ENCODE measurements around the gene SCART1.
"Not testable (repeated sequence)": the region's sequence is repeated elsewhere in the genome, so short reads cannot be mapped to it uniquely, and the experiment has no call there.

Gene SCART1

DNA sequence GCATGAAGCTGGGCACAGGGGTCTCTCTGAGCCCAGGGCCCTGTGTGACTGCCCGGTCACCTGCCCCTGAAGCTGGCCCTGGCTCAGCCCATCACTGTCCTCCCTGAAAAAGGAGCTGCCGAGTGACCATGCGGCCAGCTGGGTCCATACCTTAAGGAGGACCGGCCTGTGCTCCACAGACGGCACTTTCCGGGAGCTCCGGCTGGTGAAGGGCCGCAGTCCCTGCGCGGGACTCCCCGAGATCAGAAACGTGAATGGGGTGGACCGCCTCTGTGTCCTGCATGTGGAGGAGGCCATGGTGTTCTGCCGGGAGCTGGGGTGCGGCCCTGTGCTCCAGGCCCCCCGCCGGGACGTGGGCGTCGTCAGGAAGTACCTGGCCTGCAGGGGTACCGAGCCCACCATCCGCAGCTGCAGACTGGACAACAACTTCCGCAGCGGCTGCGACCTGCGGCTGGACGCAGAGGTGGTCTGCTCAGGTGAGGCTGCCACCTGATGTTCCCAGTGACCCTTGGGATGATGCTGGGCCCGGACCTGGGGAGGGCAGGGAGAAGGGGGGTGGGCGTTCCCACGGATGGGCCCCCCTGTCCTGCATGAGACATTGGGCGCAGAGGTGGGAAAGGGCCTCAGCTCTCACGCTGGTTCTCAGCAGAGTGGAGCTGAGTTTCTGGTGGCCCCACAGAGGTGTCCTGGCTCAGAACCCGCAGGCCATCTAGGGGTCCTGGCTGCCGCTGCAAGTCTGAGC is 3.5 kb downstream of the SCART1 start:
- no peak for DNase-seq

DNA sequence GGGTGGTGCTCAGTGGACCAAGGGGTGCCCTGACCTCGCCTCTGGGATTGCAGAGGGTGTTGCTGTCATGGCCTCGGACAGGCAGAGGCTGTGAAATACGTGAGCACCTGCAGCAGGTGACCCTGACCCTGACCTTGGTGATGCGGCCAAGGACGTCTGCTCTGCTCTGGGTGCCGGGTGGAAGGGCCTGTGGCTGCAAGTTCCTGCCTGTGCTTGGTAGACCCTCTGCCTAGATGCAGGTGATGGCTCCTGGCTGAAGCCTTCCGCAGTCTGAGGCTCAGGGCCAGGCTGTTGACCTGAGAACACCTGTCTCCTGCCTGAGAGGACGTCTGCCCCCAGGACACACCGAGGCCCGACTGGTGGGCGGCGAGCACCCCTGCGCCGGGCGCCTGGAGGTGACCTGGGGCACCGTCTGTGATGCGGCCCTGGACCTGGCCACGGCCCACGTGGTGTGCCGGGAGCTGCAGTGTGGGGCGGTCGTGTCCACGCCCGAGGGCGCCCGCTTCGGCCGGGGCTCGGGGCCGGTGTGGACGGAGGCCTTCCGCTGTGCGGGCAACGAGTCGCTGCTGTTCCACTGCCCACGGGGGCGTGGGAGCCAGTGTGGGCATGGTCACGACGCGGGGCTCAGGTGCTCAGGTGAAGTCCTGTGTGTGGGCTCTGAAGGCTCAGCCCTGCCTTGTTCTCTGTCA is 4.4 kb downstream of the SCART1 start:
- DNase-seq, result no peak

DNA sequence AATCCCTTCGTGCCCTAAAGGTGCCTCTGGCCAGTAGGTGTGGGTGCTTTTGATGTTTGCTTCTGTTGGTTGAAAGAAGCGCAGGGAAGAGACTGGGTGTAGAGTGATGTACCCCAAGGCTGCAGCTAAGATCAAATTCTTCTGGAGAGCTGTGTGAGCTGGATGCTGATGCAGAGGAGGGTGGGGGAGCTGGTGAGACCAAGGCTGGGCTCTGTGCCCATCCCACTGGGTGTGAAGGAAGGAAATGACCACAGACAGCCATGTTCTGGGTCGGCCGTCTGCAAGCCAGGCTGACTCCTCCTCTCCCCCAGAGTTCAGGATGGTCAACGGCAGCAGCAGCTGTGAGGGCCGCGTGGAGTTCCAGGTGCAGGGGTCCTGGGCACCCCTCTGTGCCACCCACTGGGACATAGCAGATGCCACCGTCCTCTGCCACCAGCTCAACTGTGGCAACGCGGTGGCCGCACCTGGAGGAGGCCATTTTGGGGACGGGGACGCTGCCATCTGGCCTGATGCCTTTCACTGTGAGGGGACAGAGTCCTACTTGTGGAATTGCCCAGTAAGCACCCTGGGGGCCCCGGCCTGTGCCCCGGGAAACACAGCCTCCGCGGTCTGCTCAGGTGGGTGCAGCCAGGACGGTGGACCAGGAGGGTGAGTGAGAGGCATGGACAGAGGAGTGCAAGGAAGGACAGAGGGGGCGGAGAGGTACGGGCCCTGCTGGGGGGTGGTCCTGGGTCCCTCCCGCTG is 5.1 kb downstream of the SCART1 start:
- DNase-seq, result no peak

DNA sequence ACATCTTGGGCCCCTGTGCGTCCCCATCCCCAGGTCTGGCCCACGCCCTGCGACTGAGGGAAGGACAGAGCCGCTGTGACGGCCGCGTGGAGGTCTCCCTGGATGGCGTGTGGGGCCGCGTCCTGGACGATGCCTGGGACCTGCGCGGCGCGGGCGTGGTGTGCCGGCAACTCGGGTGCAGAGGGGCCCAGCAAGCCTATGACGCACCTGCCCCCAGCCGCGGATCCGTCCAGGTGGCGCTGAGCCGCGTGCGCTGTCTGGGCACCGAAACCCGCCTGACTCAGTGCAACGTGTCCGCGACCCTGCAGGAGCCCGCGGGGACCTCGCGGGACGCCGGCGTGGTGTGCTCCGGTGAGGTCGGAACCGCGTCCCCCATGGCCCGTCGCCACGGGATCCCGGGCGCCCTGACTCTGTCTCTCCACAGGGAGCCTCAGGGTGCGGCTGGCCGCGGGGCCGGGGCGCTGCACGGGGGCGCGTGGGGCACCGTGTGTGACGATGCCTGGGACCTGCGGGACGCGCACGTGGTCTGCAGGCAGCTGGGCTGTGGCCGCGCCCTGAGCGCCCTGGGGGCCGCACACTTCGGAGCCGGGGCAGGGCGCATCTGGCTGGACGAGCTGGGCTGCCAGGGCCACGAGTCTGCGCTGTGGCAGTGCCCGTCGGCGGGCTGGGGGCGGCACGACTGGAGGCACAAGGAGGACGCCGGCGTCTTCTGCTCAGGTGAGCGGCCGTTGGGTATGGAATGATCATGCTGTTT is 5.9 kb downstream of the SCART1 start:
- DNase-seq, result no peak

DNA sequence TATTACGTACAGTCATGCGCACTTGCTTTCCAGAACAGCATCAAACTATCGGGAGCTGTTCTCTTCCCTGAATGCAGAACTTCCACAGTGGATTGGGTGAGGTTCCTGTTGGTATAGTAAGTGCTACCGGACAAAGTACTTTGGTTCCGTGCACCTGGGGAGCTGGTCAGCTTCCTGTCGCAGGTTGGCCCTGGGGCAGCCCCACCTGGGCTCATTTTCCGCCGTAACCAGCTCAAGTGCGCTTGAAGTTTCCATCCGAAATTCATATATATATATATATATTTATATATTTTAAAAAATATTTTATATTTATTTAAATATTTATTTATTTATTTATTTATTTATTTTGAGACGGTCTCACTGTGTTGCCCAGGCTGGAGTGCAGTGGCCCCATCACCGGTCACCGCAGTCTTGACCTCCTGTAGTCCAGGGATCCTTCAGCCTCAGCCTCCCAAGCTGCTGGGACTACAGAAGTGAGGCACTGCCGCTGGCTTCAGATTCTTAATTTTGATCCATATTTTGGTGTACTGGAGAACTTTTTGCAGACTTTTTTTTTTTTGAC is 6.5 kb downstream of the SCART1 start:
- no peak for DNase-seq

DNA sequence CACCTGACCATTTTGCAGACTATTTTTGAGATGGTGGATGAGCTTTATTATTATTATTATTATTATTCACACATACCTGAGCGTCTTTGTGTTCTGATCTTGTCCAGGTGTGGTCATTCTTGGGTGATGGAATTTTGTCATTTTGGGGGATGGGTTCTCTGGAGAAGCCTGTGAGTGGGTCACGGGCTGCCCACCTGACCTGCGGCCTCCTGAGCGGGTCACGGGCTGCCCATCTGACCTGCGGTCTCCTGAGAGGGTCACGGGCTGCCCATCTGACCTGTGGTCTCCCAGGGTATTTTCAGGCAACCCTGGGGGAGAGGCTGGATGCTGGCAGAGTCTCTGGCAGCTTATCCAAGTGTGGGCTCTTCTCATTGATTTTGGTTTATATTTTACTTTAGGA is 7.3 kb downstream of the SCART1 start:
- DNase-seq, result no peak

DNA sequence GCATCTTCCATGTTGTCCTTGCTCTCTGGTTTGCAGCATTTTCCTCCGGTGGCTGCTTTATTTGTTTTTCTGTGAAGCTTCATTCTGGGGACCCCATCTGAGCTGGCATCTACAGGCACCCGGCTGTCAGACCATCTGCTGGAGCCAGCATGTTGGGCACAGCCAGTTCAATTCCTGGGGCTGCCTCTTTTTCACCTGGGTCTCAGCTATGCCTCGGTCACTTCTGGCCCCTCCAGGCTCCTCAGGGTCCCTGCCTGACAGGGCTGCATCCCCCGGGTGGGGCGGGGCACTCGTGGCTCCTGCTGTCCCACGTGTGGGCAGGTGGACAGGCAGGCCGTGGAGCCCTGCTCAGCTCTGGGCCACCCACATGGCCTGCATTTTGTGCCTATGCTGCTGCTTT is 8.1 kb downstream of the SCART1 start:
- DNase-seq, result no peak

DNA sequence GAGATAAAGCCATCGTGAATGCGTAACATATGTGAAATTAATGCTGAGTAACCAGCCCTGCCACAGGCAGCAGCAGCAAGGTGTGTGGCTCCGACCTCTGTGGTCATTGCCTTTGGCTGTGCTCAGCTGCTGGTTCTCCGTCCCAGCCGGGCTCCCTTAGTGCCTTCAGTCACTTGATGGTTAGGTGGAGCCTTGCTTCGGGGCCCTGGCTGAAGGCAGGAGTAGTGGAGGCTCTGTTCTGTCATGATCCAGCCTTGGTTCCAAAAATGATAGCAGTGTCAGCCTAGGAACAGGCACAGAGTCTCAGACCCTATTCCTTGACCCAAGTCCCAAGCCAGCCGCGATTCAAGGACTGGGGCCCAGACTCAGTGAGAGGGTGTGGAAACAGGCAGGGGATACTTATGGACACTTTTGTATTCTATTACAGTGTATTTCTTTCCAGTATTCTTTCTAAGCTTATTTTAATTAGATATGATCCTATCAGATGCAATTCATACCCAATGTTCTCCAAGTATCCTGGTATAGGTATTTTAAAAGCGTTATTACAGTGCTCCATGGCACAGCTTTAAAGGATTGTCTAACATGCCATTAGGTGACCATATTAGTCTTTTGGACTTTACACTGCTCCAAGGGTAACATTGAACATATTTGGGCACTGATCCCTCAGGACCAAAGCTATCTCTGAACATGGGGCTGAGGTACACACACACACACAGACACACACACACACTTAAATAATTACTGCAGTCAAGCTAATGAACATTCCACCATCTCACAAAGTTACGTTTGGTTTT is 9.0 kb downstream of the SCART1 start:
- DNase-seq, result no peak

DNA sequence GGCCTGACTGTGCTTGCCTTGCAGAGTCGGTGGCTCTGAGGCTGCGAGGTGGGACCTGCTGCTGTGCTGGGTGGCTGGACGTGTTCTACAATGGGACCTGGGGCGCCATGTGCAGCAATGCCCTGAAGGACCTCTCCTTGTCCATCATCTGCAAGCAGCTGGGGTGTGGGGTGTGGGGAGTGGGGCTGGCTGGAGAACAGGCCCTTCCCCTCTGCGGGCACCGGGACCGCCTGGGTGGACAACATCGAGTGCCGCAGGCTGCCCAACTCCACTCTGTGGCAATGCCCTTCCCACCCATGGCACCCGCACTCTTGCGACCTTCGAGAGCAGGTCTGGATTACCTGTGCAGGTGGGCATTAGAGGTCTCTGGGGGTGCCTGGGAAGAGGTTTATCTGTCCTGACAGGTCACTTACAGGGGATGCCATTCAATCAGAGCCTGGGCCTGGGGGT is 10.9 kb downstream of the SCART1 start:
- no peak for DNase-seq

DNA sequence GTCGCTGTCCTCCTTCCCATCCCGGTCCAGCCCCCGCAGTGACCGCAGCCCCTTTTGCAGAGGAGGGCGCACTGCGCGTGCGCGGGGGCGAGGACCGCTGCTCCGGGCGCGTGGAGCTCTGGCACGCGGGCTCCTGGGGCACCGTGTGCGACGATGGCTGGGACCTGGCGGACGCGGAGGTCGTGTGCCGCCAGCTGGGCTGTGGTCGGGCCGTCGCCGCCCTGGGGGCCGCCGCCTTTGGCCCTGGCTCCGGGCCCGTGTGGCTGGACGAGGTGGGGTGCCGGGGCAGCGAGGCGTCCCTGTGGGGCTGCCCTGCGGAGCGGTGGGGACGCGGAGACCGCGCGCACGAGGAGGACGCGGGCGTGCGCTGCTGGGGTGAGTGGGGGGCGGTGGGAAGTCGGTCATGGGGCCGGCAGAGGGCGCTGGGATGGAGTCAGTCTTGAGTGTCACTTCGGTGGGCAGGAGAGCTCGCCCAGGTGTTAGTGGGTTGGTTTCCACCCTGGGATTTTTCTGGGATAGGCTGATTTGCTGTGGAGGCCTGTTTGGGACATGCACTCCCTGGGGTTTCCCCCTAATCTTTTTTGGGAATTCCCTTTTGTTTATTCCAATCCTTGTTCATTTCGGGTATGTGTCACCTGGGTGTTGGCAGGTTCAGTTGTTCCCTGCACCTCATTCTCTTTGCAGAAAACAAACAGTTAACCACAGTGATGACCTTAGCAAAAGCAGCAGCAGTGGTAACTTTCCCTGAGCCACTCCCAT is 11.6 kb downstream of the SCART1 start:
- DNase-seq, result no peak

DNA sequence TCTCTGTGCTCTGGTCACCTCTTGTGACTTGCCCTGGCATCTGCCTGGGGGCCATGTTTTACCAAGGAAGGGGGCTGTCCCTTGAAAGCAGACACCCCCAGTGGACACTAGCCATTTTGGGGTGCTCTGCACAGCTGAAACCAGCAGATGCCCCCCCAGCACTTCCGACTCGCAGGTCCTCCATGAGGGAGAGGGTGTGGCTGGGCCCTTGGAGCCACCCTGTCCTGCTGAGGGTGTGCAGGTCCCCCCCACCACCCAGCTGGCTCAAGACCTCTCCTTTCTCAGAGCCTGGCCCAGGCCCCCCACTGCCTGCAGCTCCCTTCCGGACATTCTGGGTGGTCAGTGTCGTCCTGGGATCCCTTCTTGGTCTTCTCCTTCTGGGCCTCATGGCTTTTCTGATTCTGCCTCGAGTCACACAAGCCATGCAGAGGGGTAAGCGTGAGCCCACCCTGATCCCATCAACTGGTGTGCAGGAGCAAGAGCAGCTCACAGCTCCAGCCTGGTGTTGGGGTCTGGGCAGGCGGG is 12.3 kb downstream of the SCART1 start:
- DNase-seq, result no peak

DNA sequence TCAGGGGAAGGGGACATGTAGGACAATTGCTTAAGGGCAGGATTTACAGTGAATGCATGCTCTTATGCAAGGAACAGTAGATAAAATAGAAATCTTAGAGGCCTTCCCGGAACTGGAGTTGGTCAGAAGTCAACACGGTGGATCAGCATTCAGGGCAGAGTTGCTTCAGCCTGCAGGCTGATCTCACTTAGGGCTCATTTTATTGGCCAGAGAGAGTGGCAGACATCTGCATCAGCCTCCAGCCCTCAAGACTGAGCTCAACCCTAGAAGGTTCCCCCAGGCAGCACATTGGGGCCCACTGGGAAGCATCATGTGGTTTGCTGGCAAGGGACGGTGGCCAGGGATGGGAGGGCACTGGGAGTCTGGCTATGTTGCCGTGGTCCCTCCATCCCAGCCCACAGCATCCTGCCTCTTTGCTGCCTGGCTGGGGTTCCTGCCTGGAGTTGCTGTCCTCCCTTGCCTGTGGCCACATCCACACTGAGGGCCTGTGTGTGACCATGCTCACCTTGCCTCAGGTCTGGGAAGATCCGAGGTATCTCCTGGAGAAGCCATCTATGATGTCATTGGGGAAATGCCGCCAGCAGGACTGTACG is 13.0 kb downstream of the SCART1 start:
- no peak for DNase-seq

DNA sequence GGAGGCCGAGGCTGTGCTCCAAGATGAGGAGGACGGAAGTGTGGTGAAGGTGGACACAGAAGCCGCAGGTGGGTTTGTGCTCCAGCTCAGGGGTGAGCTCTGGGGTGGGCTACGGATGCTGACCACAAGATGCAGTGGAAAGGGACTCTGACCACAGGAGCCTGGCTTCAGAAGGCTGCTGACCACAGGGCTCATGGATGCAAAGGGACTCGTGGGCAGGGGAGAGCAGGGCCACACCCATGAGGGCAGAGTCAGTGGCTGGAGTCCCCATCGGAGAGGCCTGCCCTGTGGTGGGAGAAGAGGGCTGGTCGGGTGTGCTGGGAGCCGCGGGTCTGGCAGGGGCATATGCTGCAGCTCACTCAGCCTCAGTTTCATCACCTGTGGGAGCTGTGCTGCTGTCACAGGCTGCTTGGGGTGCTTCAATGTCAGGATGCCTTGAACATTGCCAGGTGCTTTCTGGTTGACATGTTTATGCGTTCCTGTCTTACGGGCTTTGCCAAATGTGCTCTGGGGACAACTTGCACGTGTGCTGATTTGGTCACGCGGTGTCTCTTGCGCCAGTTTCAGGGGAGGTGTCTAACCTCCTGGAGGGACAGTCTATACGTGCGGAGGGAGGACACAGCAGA is 13.7 kb downstream of the SCART1 start:
- no peak for DNase-seq

DNA sequence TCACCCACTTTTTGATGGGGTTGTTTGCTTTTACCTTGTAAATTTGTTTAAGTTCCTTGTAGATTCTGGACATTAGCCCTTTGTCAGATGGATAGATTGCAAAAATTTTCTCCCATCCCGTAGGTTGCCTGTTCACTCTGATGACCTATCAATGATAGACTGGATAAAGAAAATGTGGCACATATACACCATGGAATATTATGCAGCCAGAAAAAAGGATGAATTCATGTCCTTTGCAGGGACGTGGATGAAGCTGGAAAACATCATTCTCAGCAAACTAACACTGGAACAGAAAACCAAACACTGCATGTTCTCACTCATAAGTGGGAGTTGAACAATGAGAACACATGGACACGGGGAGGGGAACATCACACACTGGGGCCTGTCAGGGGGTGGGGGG is 15.5 kb downstream of the SCART1 start:
- DNase-seq, result not testable (repeated sequence)

DNA sequence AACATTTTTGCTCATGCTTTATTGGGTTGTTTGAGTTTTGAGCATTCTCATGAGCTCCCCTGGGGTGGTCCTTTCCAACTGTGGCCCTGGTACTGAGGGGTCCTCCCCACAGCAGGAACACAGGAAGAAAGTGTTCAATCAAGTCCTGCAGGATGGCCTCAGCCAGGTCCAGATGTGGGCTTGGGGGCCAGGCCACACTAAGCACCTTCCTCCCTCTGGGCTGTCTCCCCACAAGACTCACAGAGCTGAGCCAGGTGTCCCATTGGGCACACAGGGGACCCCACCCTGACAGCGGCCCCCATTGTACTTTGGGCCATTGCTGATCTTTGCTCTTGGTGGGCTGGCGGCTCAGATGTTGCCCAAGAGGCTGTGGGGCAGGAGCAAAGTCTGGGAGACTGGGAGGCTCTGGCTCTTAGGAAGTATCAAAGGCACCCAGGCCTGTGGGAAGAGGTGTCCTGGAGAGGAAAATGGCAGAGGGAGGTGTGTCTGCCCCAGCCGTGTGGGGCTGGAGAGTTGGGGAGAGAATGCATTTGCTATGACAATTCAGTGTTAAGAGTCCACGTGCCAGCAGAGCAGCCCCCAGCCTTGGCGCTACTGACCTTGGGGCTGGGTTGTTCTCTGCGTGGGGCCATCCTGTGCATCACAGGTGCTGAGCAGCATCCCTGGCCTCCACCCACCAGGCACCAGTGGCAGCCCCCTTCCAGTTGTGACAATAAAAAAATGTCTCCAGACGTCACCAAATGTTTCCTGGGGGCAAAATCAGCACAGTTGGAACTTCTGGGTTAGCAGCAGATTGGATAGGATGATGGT is 17.8 kb downstream of the SCART1 start:
- DNase-seq, result no peak

DNA sequence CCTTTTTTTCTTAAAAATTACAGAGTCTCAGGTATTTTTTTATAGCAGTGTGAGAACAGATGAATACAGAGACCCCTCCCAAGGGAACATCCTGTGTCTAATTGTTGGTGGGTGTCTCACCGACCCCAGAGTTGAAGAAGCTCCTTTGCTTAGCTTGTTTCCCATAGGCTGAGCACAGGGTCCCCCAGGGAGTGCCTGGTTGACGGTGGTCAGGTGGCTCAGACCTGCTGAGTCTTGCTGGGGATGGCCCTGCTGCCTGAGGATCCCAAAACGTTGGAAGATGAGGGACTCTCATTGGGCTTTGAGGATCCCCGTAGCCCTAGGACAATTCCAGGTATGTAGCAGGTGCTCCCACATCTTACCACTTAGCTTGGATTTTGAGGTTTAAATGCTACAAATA is 19.5 kb downstream of the SCART1 start:
- no peak for DNase-seq

DNA sequence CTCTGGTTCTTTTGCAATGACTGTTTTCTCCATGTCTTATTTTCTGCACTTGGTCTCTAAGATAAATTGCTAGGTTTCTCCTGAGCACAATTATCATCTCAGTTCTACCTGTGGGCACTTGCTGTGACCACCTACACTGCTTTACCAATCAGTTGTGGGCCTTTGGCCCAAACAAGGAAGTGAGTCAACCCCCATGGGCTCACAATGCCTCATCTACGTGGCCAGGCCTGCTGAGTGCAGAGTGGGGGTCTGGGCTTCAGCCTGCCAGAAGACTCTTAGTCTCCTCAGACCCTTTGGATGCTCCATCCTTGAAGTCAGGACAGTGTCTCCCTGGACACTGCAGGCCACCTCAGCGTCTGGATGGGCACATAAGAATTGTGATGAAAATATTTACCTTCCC is 20.3 kb downstream of the SCART1 start:
- DNase-seq, result no peak

DNA sequence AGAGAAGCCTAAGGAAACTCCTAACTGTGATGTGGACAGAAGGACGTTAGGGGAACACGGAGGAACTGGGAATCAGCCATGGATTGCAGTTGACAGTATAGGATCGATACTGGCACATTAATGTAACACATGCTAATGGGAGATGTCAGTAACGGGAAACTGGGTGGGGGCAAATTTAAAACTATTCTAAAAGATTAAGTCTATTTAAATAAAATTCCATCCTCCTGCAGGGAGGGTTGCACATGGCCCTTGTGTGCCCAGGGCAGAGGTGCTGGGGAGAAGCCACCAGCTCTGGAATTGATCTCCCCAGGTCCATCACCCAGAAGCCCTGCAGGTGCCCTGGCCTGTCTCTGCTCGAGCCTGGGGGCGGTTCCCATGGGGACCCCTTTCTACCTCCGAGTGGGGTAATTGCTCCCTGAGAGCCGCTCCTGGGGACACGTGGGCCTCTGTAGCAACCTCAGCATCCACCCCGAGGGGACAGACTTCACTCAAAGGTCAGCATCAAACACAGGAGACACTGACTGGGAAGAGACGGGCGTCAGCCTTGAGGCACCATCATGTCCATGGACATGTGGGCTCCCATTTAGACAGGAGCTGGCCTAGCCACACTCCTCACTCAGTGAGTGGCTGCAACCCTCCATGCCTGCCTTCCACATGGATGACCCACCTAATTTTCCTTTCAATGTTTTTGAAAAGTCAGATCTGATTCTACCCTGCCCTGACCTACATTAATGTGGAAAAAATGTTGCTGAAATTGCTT is 21.1 kb downstream of the SCART1 start:
- no peak for DNase-seq

DNA sequence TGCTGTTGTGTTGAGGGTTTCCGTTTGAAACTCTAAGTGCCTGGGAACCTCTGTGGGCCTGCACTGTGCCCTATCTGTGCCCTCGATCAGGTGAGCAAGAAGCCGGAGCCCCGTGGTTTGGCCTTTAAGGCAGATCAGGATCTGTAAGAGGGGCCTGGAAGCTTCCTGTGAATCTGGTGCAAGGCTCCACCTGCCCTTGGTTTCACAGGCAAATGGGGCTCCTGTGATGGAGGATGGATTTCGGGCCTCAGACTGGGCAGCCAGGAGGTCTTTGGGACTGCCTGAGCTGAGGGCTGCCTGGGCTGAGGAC is 21.6 kb downstream of the SCART1 start:
- DNase-seq, result no peak

Data from activated naive CD4-positive, alpha-beta T cell (primary cell).